Neural cell (in vitro differentiated cells): Measurements from ENCODE around the gene A1CF. TPM values are rescaled to one million over a fixed set of nuclear protein-coding genes. Genes with fewer than 3 reads are reported as not detected.

Experiments
- H2AFZ ChIP-seq: fragments of 200-600, 300-800 bp; sonication (generic), shearing (Covaris generic); 2 replicates; pipeline ENCODE4 v1.6.0; 2014; ENCODE audit warnings: low read depth, mild to moderate bottlenecking, antibody characterized with exemption, low read length, moderate library complexity
- H3F3A ChIP-seq: fragments of 200-600 bp; shearing (Covaris generic); 2 replicates; pipeline ENCODE4 v1.6.1; 2016; ENCODE audit warnings: mild to moderate bottlenecking, moderate library complexity, mixed read lengths, antibody characterized with exemption, low read length; ENCODE audit not compliant: insufficient read depth, poor library complexity, severe bottlenecking
- H3K27ac ChIP-seq: fragments of 200-600, 300-800 bp; sonication (generic), shearing (Covaris generic); 2 replicates; pipeline ENCODE4 v1.5.1; 2014; ENCODE audit warnings: mild to moderate bottlenecking, low read length, moderate library complexity
- H3K27me3 ChIP-seq: fragments of 300-800, 200-600 bp; sonication (generic), shearing (Covaris generic); 2 replicates; pipeline ENCODE4 v1.6.0; 2014; ENCODE audit warnings: mild to moderate bottlenecking, low read depth, low read length, moderate library complexity; ENCODE audit not compliant: insufficient read depth
- H3K36me3 ChIP-seq: fragments of 300-800, 200-600 bp; sonication (generic), shearing (Covaris generic); 2 replicates; pipeline ENCODE4 v1.5.1; 2014; ENCODE audit warnings: mild to moderate bottlenecking, antibody characterized with exemption, low read length, moderate library complexity; ENCODE audit not compliant: insufficient read depth
- H3K4me2 ChIP-seq: fragments of 300-800, 200-600 bp; sonication (generic), shearing (Covaris generic); 2 replicates; pipeline ENCODE4 v1.6.0; 2014; ENCODE audit warnings: mild to moderate bottlenecking, low read length
- H3K4me3 ChIP-seq: fragments of 300-800, 200-600 bp; sonication (generic), shearing (Covaris generic); 2 replicates; pipeline ENCODE4 v1.5.1; 2014; ENCODE audit warnings: mild to moderate bottlenecking, low read length, moderate library complexity
- H3K79me2 ChIP-seq: fragments of 200-600 bp; shearing (Covaris generic); replicated peaks from 2 replicates; pipeline ENCODE4 v1.6.0; 2014; ENCODE audit warnings: mild to moderate bottlenecking, low read length, moderate library complexity; ENCODE audit not compliant: insufficient read depth
- H3K9ac ChIP-seq: fragments of 300-800, 200-600 bp; sonication (generic), shearing (Covaris generic); 2 replicates; pipeline ENCODE4 v1.6.1; 2016; ENCODE audit warnings: mild to moderate bottlenecking, low read length, mixed read lengths
- H3K9me2 ChIP-seq: fragments of 200-600 bp; shearing (Covaris generic); 2 replicates; pipeline ENCODE4 v1.6.1; 2016; ENCODE audit warnings: mild to moderate bottlenecking, low read length, mixed read lengths; ENCODE audit not compliant: insufficient read depth
- H3K9me3 ChIP-seq: fragments of 200-600, 300-800 bp; sonication (generic), shearing (Covaris generic); 2 replicates; pipeline ENCODE4 v1.6.1; 2016; ENCODE audit warnings: mild to moderate bottlenecking, mixed run types, low read length, moderate library complexity, mixed read lengths
- H4K20me1 ChIP-seq: fragments of 200-600 bp; shearing (Covaris generic); 2 replicates; pipeline ENCODE4 v1.6.1; 2016; ENCODE audit warnings: mild to moderate bottlenecking, mixed run types; ENCODE audit not compliant: insufficient read depth
- CTCF ChIP-seq: fragments of 450-650 bp; IDR thresholded peaks from 2 replicates; pipeline ENCODE4 v1.5.1; 2014; ENCODE audit warnings: antibody characterized with exemption, mild to moderate bottlenecking, moderate library complexity; ENCODE audit not compliant: poor library complexity, severe bottlenecking
- EP300 ChIP-seq: fragments of 450-650 bp; conservative IDR thresholded peaks from 2 replicates; pipeline ENCODE4 v1.6.1; 2014; ENCODE audit warnings: antibody characterized with exemption, mild to moderate bottlenecking, moderate library complexity; ENCODE audit not compliant: poor library complexity, severe bottlenecking
- EZH2 ChIP-seq: fragments of 200-600, 300-800 bp; shearing (Covaris generic), sonication (generic); IDR thresholded peaks from 2 replicates; pipeline ENCODE4 v1.6.1; 2014; ENCODE audit warnings: antibody characterized with exemption, low read length, borderline replicate concordance, mild to moderate bottlenecking; ENCODE audit not compliant: insufficient read depth, poor library complexity, severe bottlenecking
- MXI1 ChIP-seq: fragments of 450-650 bp; conservative IDR thresholded peaks from 2 replicates; pipeline ENCODE4 v1.6.1; 2014; ENCODE audit warnings: antibody characterized with exemption, mild to moderate bottlenecking; ENCODE audit not compliant: poor library complexity, severe bottlenecking
- POLR2AphosphoS5 ChIP-seq: IDR thresholded peaks from 2 replicates; pipeline ENCODE4 v1.6.1; 2012
- RAD21 ChIP-seq: fragments of 450-650 bp; conservative IDR thresholded peaks from 2 replicates; pipeline ENCODE4 v1.6.1; 2014; ENCODE audit warnings: antibody characterized with exemption, mild to moderate bottlenecking, moderate library complexity
- REST ChIP-seq: IDR thresholded peaks from 2 replicates; pipeline ENCODE4 v1.6.1; 2012; ENCODE audit warnings: borderline replicate concordance
- SMC3 ChIP-seq: fragments of 450-650 bp; conservative IDR thresholded peaks from 2 replicates; pipeline ENCODE4 v1.6.1; 2014; ENCODE audit warnings: antibody characterized with exemption, mild to moderate bottlenecking, moderate library complexity; ENCODE audit not compliant: poor library complexity
- TAF1 ChIP-seq: IDR thresholded peaks from 2 replicates; pipeline ENCODE4 v1.6.1; 2012; ENCODE audit warnings: low read depth
- polyA plus RNA-seq: library from polyadenylated mRNA; depleted of rRNA; stranded (reverse); fragments of >200 nt; gene quantifications from 2 replicates; pipeline ENCODE4 v1.2.3, GENCODE V29; 2014

The A1CF gene
- polyA plus RNA-seq, 1 donor from 2014 or later = not detected

GRCh38 chr10:50796693-50797092 is 88.7 kb downstream of the A1CF start:
- Histone ChIP-seq H2AFZ (no peak overlapping the region), H3K4me3 (no peak overlapping the region), H3K27ac (no peak overlapping the region), H3K4me2 (no peak overlapping the region), H3K27me3 (no peaks in the 10 kb centered on the region), H3K9ac (no peak overlapping the region), H3F3A (no peaks in the 10 kb centered on the region), H4K20me1 (no peaks in the 10 kb centered on the region), H3K79me2 (no peaks in the 10 kb centered on the region), H3K9me2 (no peaks in the 10 kb centered on the region), H3K36me3 (no peaks in the 10 kb centered on the region), H3K9me3 (no peaks in the 10 kb centered on the region)
- TF ChIP-seq REST (no peak), RAD21 (no peak), MXI1 (no peak), SMC3 (no peak), CTCF (no peak), POLR2AphosphoS5 (no peak), EZH2 (no peak), TAF1 (no peak), EP300 (no peak)

GRCh38 chr10:50794490-50794889 is 90.9 kb downstream of the A1CF start:
- H3K27me3 ChIP-seq = no peaks in the 10 kb centered on the region
- no peaks in the 10 kb centered on the region for H3K9me3 ChIP-seq
- H3K9me2 ChIP-seq = no peaks in the 10 kb centered on the region
- no peaks in the 10 kb centered on the region for H3F3A ChIP-seq
- no peak overlapping the region for H3K4me3 ChIP-seq
- no peak for TF ChIP-seq TAF1
- TF ChIP-seq MXI1 = no peak
- no peak for TF ChIP-seq SMC3
- TF ChIP-seq CTCF = no peak
- no peak for TF ChIP-seq EZH2
- TF ChIP-seq EP300 = no peak
- TF ChIP-seq POLR2AphosphoS5 = no peak
- TF ChIP-seq RAD21 = no peak
- no peak overlapping the region for H3K9ac ChIP-seq
- no peak overlapping the region for H2AFZ ChIP-seq
- H3K79me2 ChIP-seq = no peaks in the 10 kb centered on the region
- H3K4me2 ChIP-seq = no peak overlapping the region
- no peak overlapping the region for H3K27ac ChIP-seq
- H3K36me3 ChIP-seq = no peaks in the 10 kb centered on the region
- H4K20me1 ChIP-seq = no peaks in the 10 kb centered on the region
